ENCODE data around the gene CACNA1I.

The CACNA1I gene

GRCh38 chr22:39678862-39679490, 108.4 kb downstream of the CACNA1I start:
- DNase-seq: no peak

- no peak for DNase-seq
These were observed 109.1 kb downstream of the CACNA1I start for GRCh38 chr22:39679652-39680051.

- DNase-seq: no peak
These were observed 109.9 kb downstream of the CACNA1I start for GRCh38 chr22:39680486-39680885.

- no peak for DNase-seq
These were observed 110.7 kb downstream of the CACNA1I start for GRCh38 chr22:39681038-39681861.

- DNase-seq: no peak
These were observed 112.4 kb downstream of the CACNA1I start for GRCh38 chr22:39682994-39683393.

- no peak for DNase-seq
These were observed 113.1 kb downstream of the CACNA1I start for GRCh38 chr22:39683639-39684038.

GRCh38 chr22:39684702-39685281, 114.2 kb downstream of the CACNA1I start:
- no peak for DNase-seq

- DNase-seq: no peak
These were observed 115.0 kb downstream of the CACNA1I start for GRCh38 chr22:39685336-39686177.

- DNase-seq: no peak
These were observed 115.6 kb downstream of the CACNA1I start for GRCh38 chr22:39686178-39686620.

GRCh38 chr22:39686776-39687525, 116.4 kb downstream of the CACNA1I start:
- DNase-seq: no peak

- no peak for DNase-seq
These were observed 117.7 kb downstream of the CACNA1I start for GRCh38 chr22:39688186-39688785.

- no peak for DNase-seq
These were observed 118.9 kb downstream of the CACNA1I start for GRCh38 chr22:39689421-39689820.

GRCh38 chr22:39690881-39691605, 120.5 kb downstream of the CACNA1I start:
- DNase-seq: no peak

- no peak for DNase-seq
These were observed 123.5 kb downstream of the CACNA1I start for GRCh38 chr22:39693943-39694500.

- DNase-seq: no peak
These were observed 127.4 kb downstream of the CACNA1I start for GRCh38 chr22:39697790-39698430.

- DNase-seq: no peak
These were observed 129.2 kb downstream of the CACNA1I start for GRCh38 chr22:39699631-39700360.

GRCh38 chr22:39700565-39700964, 130.0 kb downstream of the CACNA1I start:
- no peak for DNase-seq

GRCh38 chr22:39703091-39703490, 132.5 kb downstream of the CACNA1I start:
- no peak for DNase-seq

- no peak for DNase-seq
These were observed 133.5 kb downstream of the CACNA1I start for GRCh38 chr22:39703928-39704639.

Data from activated gamma-delta T cell treated with Interleukin-2 at 50 U/mL for 16 hours (primary cell).